ENCODE measurements around the gene NFKBIB. TPM values are rescaled to one million over a fixed set of nuclear protein-coding genes. Genes with fewer than 3 reads are reported as not detected.

The NFKBIB gene
- total RNA-seq, 1 donor from 2014 or later, result 21.7 TPM

DNA sequence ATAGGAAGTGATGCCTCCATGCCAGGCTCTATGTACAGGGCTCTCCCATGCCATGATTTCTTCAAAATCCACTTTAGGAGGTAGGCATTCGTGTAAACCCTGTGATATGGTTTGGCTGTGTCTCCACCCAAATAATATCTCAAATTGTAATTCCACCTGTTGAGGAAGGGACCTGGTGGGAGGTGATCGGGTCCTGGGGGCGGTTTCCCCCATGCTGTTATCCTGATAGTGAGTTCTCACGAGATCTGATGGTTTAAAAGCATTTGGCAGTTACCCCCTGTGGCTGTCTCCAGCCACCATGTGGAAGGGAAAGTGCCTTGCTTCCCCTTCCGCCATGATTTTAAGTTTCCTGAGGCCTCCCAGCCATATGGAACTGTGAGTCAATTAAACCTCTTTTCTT, 22.7 kb downstream of the NFKBIB start:
- H3K9ac ChIP-seq (ENCODE audit: low read length), result no peak overlapping the region
- peaks cover 20% of the 10 kb centered on the region for H3K36me3 Mint-ChIP-seq (ENCODE audit: low read depth, unreplicated experiment)
- H3K9me3 ChIP-seq (ENCODE audit: insufficient read depth, low read depth, low read length), result no peaks in the 10 kb centered on the region
- H3K27me3 Mint-ChIP-seq (ENCODE audit: low read depth, unreplicated experiment), result no peaks in the 10 kb centered on the region
- H3K27ac ChIP-seq (ENCODE audit: low read depth, low read length), result no peak overlapping the region
- peaks cover 4% of the 10 kb centered on the region for H3K36me3 ChIP-seq (ENCODE audit: insufficient read depth, low read length)
- no peaks in the 10 kb centered on the region for H3K4me1 Mint-ChIP-seq (ENCODE audit: low read depth, unreplicated experiment)
- no peaks in the 10 kb centered on the region for H3K79me2 ChIP-seq (ENCODE audit: insufficient read depth, low read length)
- H3K27me3 ChIP-seq (ENCODE audit: insufficient read depth, low read length), result no peaks in the 10 kb centered on the region
- no peak overlapping the region for H3K4me3 ChIP-seq (ENCODE audit: insufficient read depth, low read depth, low read length)
- FAIRE-seq (no peak), DNase-seq (ENCODE audit: low read depth) (no peak)
- H3K9me3 Mint-ChIP-seq (ENCODE audit: unreplicated experiment), result no peaks in the 10 kb centered on the region
- no peak overlapping the region for H3K4me3 Mint-ChIP-seq (ENCODE audit: unreplicated experiment)
- TF ChIP-seq, protein P1, sequence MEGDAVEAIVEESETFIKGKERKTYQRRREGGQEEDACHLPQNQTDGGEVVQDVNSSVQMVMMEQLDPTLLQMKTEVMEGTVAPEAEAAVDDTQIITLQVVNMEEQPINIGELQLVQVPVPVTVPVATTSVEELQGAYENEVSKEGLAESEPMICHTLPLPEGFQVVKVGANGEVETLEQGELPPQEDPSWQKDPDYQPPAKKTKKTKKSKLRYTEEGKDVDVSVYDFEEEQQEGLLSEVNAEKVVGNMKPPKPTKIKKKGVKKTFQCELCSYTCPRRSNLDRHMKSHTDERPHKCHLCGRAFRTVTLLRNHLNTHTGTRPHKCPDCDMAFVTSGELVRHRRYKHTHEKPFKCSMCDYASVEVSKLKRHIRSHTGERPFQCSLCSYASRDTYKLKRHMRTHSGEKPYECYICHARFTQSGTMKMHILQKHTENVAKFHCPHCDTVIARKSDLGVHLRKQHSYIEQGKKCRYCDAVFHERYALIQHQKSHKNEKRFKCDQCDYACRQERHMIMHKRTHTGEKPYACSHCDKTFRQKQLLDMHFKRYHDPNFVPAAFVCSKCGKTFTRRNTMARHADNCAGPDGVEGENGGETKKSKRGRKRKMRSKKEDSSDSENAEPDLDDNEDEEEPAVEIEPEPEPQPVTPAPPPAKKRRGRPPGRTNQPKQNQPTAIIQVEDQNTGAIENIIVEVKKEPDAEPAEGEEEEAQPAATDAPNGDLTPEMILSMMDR (IDR thresholded peaks at IDR 0.05; ENCODE audit: insufficient read depth, low read depth, low read length), result no peak
- no peak for TF ChIP-seq EZH2 (IDR thresholded peaks at IDR 0.05; ENCODE audit: insufficient read depth, low read length)
- H3K4me2 ChIP-seq (ENCODE audit: low read length), result no peak overlapping the region
- H2AFZ ChIP-seq (ENCODE audit: low read depth, low read length), result no peak overlapping the region
- peaks cover 8% of the 10 kb centered on the region for H4K20me1 ChIP-seq (ENCODE audit: insufficient read depth, low read length)
- H3K27ac Mint-ChIP-seq (ENCODE audit: unreplicated experiment), result no peak overlapping the region
- H3K4me1 ChIP-seq (ENCODE audit: insufficient read depth, low read length), result no peaks in the 10 kb centered on the region

GRCh38 chr19:38924388-38924787, 24.6 kb downstream of the NFKBIB start:
- H3K36me3 Mint-ChIP-seq (ENCODE audit: low read depth, unreplicated experiment), result peaks cover 20% of the 10 kb centered on the region
- H3K27ac Mint-ChIP-seq (ENCODE audit: unreplicated experiment), result no peak overlapping the region
- no peaks in the 10 kb centered on the region for H3K27me3 ChIP-seq (ENCODE audit: insufficient read depth, low read length)
- no peak overlapping the region for H3K4me2 ChIP-seq (ENCODE audit: low read length)
- peaks cover 6% of the 10 kb centered on the region for H4K20me1 ChIP-seq (ENCODE audit: insufficient read depth, low read length)
- no peaks in the 10 kb centered on the region for H3K4me1 ChIP-seq (ENCODE audit: insufficient read depth, low read length)
- H3K79me2 ChIP-seq (ENCODE audit: insufficient read depth, low read length), result peaks cover 6% of the 10 kb centered on the region
- H3K9me3 Mint-ChIP-seq (ENCODE audit: unreplicated experiment), result no peaks in the 10 kb centered on the region
- H2AFZ ChIP-seq (ENCODE audit: low read depth, low read length), result no peak overlapping the region
- FAIRE-seq (no peak), DNase-seq (ENCODE audit: low read depth) (no peak)
- H3K4me3 ChIP-seq (ENCODE audit: insufficient read depth, low read depth, low read length), result no peak overlapping the region
- no peak overlapping the region for H3K4me3 Mint-ChIP-seq (ENCODE audit: unreplicated experiment)
- H3K27me3 Mint-ChIP-seq (ENCODE audit: low read depth, unreplicated experiment), result no peaks in the 10 kb centered on the region
- H3K4me1 Mint-ChIP-seq (ENCODE audit: low read depth, unreplicated experiment), result no peaks in the 10 kb centered on the region
- TF ChIP-seq EZH2 (IDR thresholded peaks at IDR 0.05; ENCODE audit: insufficient read depth, low read length), result no peak
- TF ChIP-seq, protein P1 (IDR thresholded peaks at IDR 0.05; ENCODE audit: insufficient read depth, low read depth, low read length), result no peak
- peaks cover 4% of the 10 kb centered on the region for H3K36me3 ChIP-seq (ENCODE audit: insufficient read depth, low read length)
- no peak overlapping the region for H3K27ac ChIP-seq (ENCODE audit: low read depth, low read length)
- H3K9ac ChIP-seq (ENCODE audit: low read length), result no peak overlapping the region
- no peaks in the 10 kb centered on the region for H3K9me3 ChIP-seq (ENCODE audit: insufficient read depth, low read depth, low read length)

DNA sequence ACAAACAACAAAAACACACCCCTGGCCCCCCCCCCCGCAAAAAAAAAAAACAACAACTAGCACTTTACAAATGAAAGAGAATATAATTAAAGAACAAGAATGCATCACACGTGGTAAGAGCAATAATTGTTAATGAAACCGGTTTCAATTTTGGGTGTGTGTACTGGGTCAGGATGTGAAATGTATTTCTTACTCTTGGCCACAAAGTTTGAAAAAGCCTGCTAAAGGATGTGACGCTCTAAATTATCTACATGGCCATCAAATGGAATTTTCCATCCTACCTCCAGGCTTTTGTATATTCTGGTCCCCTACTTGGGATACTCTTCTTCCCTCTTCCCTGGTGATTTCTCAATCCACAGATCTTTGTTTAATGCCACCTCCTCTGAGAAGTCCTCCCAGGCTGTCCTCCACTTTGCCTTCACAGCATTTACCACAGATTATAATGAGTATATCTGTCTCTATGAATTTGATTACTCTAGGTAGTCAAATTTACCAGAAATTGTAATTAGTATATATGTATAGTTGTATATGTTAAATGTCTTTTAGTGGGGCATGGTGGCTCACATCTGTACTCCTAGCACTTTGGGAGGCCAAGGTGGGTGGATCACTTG, 28.7 kb downstream of the NFKBIB start:
- Mint-ChIP-seq H3K27ac (ENCODE audit: unreplicated experiment) (no peak overlapping the region), H3K36me3 (ENCODE audit: low read depth, unreplicated experiment) (peaks cover 12% of the 10 kb centered on the region), H3K9me3 (ENCODE audit: unreplicated experiment) (no peaks in the 10 kb centered on the region), H3K4me1 (ENCODE audit: low read depth, unreplicated experiment) (peaks cover 2% of the 10 kb centered on the region), H3K4me3 (ENCODE audit: unreplicated experiment) (no peak overlapping the region), H3K27me3 (ENCODE audit: low read depth, unreplicated experiment) (no peaks in the 10 kb centered on the region)
- Histone ChIP-seq H4K20me1 (ENCODE audit: insufficient read depth, low read length) (peaks cover 6% of the 10 kb centered on the region), H3K9ac (ENCODE audit: low read length) (no peak overlapping the region), H3K27ac (ENCODE audit: low read depth, low read length) (no peak overlapping the region), H3K4me3 (ENCODE audit: insufficient read depth, low read depth, low read length) (no peak overlapping the region), H3K79me2 (ENCODE audit: insufficient read depth, low read length) (peaks cover 39% of the 10 kb centered on the region), H3K4me1 (ENCODE audit: insufficient read depth, low read length) (peaks cover 10% of the 10 kb centered on the region), H3K4me2 (ENCODE audit: low read length) (no peak overlapping the region), H3K27me3 (ENCODE audit: insufficient read depth, low read length) (no peaks in the 10 kb centered on the region), H3K9me3 (ENCODE audit: insufficient read depth, low read depth, low read length) (no peaks in the 10 kb centered on the region), H2AFZ (ENCODE audit: low read depth, low read length) (no peak overlapping the region), H3K36me3 (ENCODE audit: insufficient read depth, low read length) (peaks cover 2% of the 10 kb centered on the region)
- TF ChIP-seq, protein P1 (IDR thresholded peaks at IDR 0.05; ENCODE audit: insufficient read depth, low read depth, low read length), result no peak
- no peak for TF ChIP-seq EZH2 (IDR thresholded peaks at IDR 0.05; ENCODE audit: insufficient read depth, low read length)
- FAIRE-seq, result no peak
- DNase-seq (ENCODE audit: low read depth), result no peak
